Vagina (tissue), 2 donors: Measurements from ENCODE around the gene TAOK3.

ENCODE experiments used
- POLR2A ChIP-seq, 2 donors: fragments of 450-650 bp; IDR thresholded peaks; one replicate each; pipeline ENCODE4 v1.6.1; 2017; ENCODE audit warnings: antibody characterized with exemption in 2 of 2, mild to moderate bottlenecking in 2 of 2, moderate library complexity in 2 of 2
- POLR2AphosphoS5 ChIP-seq, 2 donors: sonication (generic); formaldehyde crosslinking; IDR thresholded peaks; one replicate each; pipeline ENCODE4 v1.9.0; 2017; ENCODE audit warnings: antibody characterized with exemption in 2 of 2, mild to moderate bottlenecking in 2 of 2, low read depth in 1 of 2; ENCODE audit not compliant: insufficient read depth in 1 of 2
- TF ChIP-seq, protein P1 (sequence below), 3 experiments: fragments of 450-650 bp in 2 of 3; fragments of 200-600 bp in 1 of 3; sonication (generic) in 1 of 3; IDR thresholded peaks; one replicate each; pipeline ENCODE4 v1.5.1; 2017 to 2019; ENCODE audit warnings: antibody characterized with exemption in 3 of 3, mild to moderate bottlenecking in 2 of 3, moderate library complexity in 2 of 3

DNA sequence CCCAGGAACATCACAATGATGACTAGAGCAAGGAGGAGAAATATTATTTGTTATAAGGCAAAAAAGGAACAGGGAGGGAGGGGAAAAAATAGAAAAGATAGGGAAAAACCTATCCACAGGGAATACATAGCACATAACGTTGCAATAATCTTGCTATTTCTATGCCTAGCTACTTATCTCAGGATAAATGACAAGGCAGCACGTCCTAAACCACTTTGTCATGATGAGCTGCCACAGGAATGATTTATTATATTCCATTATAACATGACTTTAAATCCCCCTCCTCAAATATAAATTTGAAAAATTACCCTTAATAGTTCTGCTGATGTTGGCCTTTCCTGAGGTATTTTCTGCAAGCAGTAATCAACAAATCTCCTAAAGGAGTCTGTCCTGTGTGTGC lies 160.1 kb downstream of the TAOK3 start:
- TF ChIP-seq, protein P1, sequence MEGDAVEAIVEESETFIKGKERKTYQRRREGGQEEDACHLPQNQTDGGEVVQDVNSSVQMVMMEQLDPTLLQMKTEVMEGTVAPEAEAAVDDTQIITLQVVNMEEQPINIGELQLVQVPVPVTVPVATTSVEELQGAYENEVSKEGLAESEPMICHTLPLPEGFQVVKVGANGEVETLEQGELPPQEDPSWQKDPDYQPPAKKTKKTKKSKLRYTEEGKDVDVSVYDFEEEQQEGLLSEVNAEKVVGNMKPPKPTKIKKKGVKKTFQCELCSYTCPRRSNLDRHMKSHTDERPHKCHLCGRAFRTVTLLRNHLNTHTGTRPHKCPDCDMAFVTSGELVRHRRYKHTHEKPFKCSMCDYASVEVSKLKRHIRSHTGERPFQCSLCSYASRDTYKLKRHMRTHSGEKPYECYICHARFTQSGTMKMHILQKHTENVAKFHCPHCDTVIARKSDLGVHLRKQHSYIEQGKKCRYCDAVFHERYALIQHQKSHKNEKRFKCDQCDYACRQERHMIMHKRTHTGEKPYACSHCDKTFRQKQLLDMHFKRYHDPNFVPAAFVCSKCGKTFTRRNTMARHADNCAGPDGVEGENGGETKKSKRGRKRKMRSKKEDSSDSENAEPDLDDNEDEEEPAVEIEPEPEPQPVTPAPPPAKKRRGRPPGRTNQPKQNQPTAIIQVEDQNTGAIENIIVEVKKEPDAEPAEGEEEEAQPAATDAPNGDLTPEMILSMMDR (IDR thresholded peaks at IDR 0.05) = no peak
- TF ChIP-seq POLR2A (IDR thresholded peaks at IDR 0.05) (no peak), POLR2AphosphoS5 (IDR thresholded peaks at IDR 0.05; ENCODE audit: insufficient read depth in 1 of 2, low read depth in 1 of 2) (no peak)
